Brain microvascular endothelial cell (primary cell): ENCODE measurements around the gene HBG2.
A peak's percentile ranks its signal among the peaks of the same experiment; 100 is the strongest.
"Not testable (repeated sequence)": the region's sequence is repeated elsewhere in the genome, so short reads cannot be mapped to it uniquely, and the experiment has no call there.

Source experiments
- DNase-seq: peaks from one replicate; pipeline ENCODE4 v3.0.0-alpha.2; 2020
- H3K27ac ChIP-seq: fragments of 250-450 bp; sonication (Bioruptor Pico); 2 replicates; pipeline ENCODE4 v1.5.1; 2020; ENCODE audit warnings: mild to moderate bottlenecking, moderate library complexity
- H3K27me3 ChIP-seq: fragments of 250-450 bp; sonication (Bioruptor Pico); replicated peaks from 2 replicates; pipeline ENCODE4 v1.5.1; 2020; ENCODE audit warnings: mild to moderate bottlenecking
- H3K36me3 ChIP-seq: fragments of 250-450 bp; sonication (Bioruptor Pico); replicated peaks from 2 replicates; pipeline ENCODE4 v1.5.1; 2020; ENCODE audit warnings: mild to moderate bottlenecking
- H3K4me3 ChIP-seq: 2 replicates; pipeline ENCODE4 v1.5.1; 2011; ENCODE audit warnings: low read depth, mild to moderate bottlenecking, control low read depth, low read length, moderate library complexity
- CTCF ChIP-seq: IDR thresholded peaks from 2 replicates; pipeline ENCODE4 v1.5.1; 2011; ENCODE audit warnings: low read depth, mild to moderate bottlenecking, moderate library complexity, low read length, control low read depth, inconsistent platforms; ENCODE audit errors: missing control alignments
- in situ Hi-C: cut with HindIII; loops from 2 replicates; pipeline ENCODE4 v1.10.0; 2017; ENCODE audit warnings: low sequenced_read_pairs, low pct_ligation_motif_present

Gene HBG2

GRCh38 chr11:5297721-5298323 is 43.2 kb upstream of the HBG2 start:
- no peak overlapping the region for H3K4me3 ChIP-seq
- TF ChIP-seq CTCF = no peak
- no peaks in the 10 kb centered on the region for H3K27me3 ChIP-seq
- peak; percentile 27 for DNase-seq
- H3K36me3 ChIP-seq = no peaks in the 10 kb centered on the region
- H3K27ac ChIP-seq = no peak overlapping the region
- in situ Hi-C loops = no loop called here

GRCh38 chr11:5294342-5294995 is 39.9 kb upstream of the HBG2 start:
- H3K27ac ChIP-seq, in situ Hi-C loops, DNase-seq, H3K4me3 ChIP-seq, H3K36me3 ChIP-seq, H3K27me3 ChIP-seq: not testable (repeated sequence)

- in situ Hi-C loops = no loop called here
- no peaks in the 10 kb centered on the region for H3K27me3 ChIP-seq
Measured at GRCh38 chr11:5293028-5293427, 38.4 kb upstream of the HBG2 start.

GRCh38 chr11:5291207-5291838 is 36.7 kb upstream of the HBG2 start:
- Histone ChIP-seq H3K36me3 (no peaks in the 10 kb centered on the region), H3K27ac (no peak overlapping the region), H3K4me3 (no peak overlapping the region), H3K27me3 (no peaks in the 10 kb centered on the region)
- peak; percentile 84 for TF ChIP-seq CTCF
- peak; percentile 42 for DNase-seq
- in situ Hi-C loops = no loop called here

More at GRCh38 chr11:5293028-5293427, 38.4 kb upstream of the HBG2 start:
- DNase-seq = no peak
- no peak overlapping the region for H3K27ac ChIP-seq
- no peak overlapping the region for H3K4me3 ChIP-seq
- no peaks in the 10 kb centered on the region for H3K36me3 ChIP-seq
- TF ChIP-seq CTCF = no peak

- in situ Hi-C loops = no loop called here
- no peaks in the 10 kb centered on the region for H3K36me3 ChIP-seq
- DNase-seq = no peak
- H3K27me3 ChIP-seq = no peaks in the 10 kb centered on the region
- peak overlapping the region; percentile 58 for H3K27ac ChIP-seq
- no peak overlapping the region for H3K4me3 ChIP-seq
- no peak for TF ChIP-seq CTCF
Measured at GRCh38 chr11:5290106-5290505, 35.5 kb upstream of the HBG2 start.

- H3K27me3 ChIP-seq = no peaks in the 10 kb centered on the region
- no peak for TF ChIP-seq CTCF
- H3K4me3 ChIP-seq = no peak overlapping the region
- DNase-seq = no peak
- no peaks in the 10 kb centered on the region for H3K36me3 ChIP-seq
- in situ Hi-C loops = no loop called here
- H3K27ac ChIP-seq = peak overlapping the region; percentile 58
Measured at GRCh38 chr11:5289696-5290095, 35.1 kb upstream of the HBG2 start.
